IMR-90 (cell line): Measurements from ENCODE around the gene ATP8B3. TPM values are rescaled to one million over a fixed set of nuclear protein-coding genes. Genes with fewer than 3 reads are reported as not detected.

ENCODE experiments used
- ATAC-seq: fragments of 200-7000 bp; cut with Tn5 transposase; 2 replicates; pipeline ENCODE4 v1.9.1; 2020; ENCODE audit warnings: low read depth, mild to moderate bottlenecking, moderate library complexity
- BruUV-seq: library from RNA; stranded (reverse); fragments of 400-500 nt; replicated peaks from 2 replicates; lab custom pipeline; 2021; lab: Mats Ljungman, UMichigan
- CTCF ChIA-PET: fragments of 300-600 bp; formaldehyde crosslinking; extraction: SDS; loops from one replicate; lab custom pipeline; 2021; ENCODE audit warnings: antibody characterized with exemption; lab: Yijun Ruan, JAX
- POLR2A ChIA-PET: fragments of 300-600 bp; sonication (Branson Sonifier 250); formaldehyde crosslinking; loops from one replicate; lab custom pipeline; 2022; ENCODE audit warnings: antibody characterized with exemption; ENCODE audit not compliant: unreplicated experiment; lab: Charles Lee
- DNase-seq: peaks from one replicate; pipeline ENCODE4 v3.0.0; 2013
- H2AFZ ChIP-seq: replicated peaks from 2 replicates; pipeline ENCODE3; 2013; ENCODE audit warnings: low read length, mild to moderate bottlenecking; ENCODE audit not compliant: poor library complexity
- H2AK5ac ChIP-seq: 2 replicates; pipeline ENCODE4 v1.6.1; 2013; ENCODE audit warnings: low read depth, low read length, inconsistent platforms
- H2AK9ac ChIP-seq: replicated peaks from 2 replicates; pipeline ENCODE3; 2013; ENCODE audit warnings: mild to moderate bottlenecking, low read depth, low read length, moderate library complexity; ENCODE audit not compliant: poor library complexity
- H2BK120ac ChIP-seq: 2 replicates; pipeline ENCODE4 v1.6.1; 2013; ENCODE audit warnings: low read depth, low read length, inconsistent platforms
- H2BK15ac ChIP-seq: 3 replicates; pipeline ENCODE4 v1.6.1; 2013; ENCODE audit warnings: low read depth, low read length, inconsistent platforms
- H2BK20ac ChIP-seq: 2 replicates; pipeline ENCODE4 v1.6.1; 2013; ENCODE audit warnings: low read depth, mild to moderate bottlenecking, inconsistent platforms, low read length, moderate library complexity
- H2BK5ac ChIP-seq: 2 replicates; pipeline ENCODE4 v1.6.1; 2013; ENCODE audit warnings: mild to moderate bottlenecking, low read depth, low read length, inconsistent platforms; ENCODE audit not compliant: poor library complexity, severe bottlenecking
- H3K14ac ChIP-seq: replicated peaks from 2 replicates; pipeline ENCODE4 v1.6.1; 2013; ENCODE audit warnings: low read depth, low read length, inconsistent platforms
- H3K18ac ChIP-seq: 2 replicates; pipeline ENCODE4 v1.6.1; 2013; ENCODE audit warnings: low read depth, low read length, control low read depth
- H3K23ac ChIP-seq: 2 replicates; pipeline ENCODE4 v1.6.1; 2013; ENCODE audit warnings: low read depth, low read length, inconsistent platforms
- H3K27ac ChIP-seq: 2 replicates; pipeline ENCODE4 v1.5.1; 2013; ENCODE audit warnings: mild to moderate bottlenecking, control low read depth, low read length; ENCODE audit not compliant: insufficient read depth
- H3K27me3 ChIP-seq: 2 replicates; pipeline ENCODE4 v1.6.1; 2013; ENCODE audit warnings: low read length; ENCODE audit not compliant: control insufficient read depth, insufficient read depth
- H3K36me3 ChIP-seq: 2 replicates; pipeline ENCODE4 v1.6.1; 2013; ENCODE audit warnings: low read length, mixed read lengths; ENCODE audit not compliant: control insufficient read depth, insufficient read depth
- H3K4ac ChIP-seq: 2 replicates; pipeline ENCODE4 v1.6.1; 2013; ENCODE audit warnings: low read depth, low read length, inconsistent platforms
- H3K4me1 ChIP-seq: 2 replicates; pipeline ENCODE4 v1.6.1; 2013; ENCODE audit warnings: low read length, mixed read lengths; ENCODE audit not compliant: control insufficient read depth, insufficient read depth
- H3K4me2 ChIP-seq: 2 replicates; pipeline ENCODE4 v1.6.1; 2013; ENCODE audit warnings: low read depth, mild to moderate bottlenecking, control low read depth, low read length, moderate library complexity
- H3K4me3 ChIP-seq: 2 replicates; pipeline ENCODE4 v1.5.1; 2013; ENCODE audit warnings: low read depth, mild to moderate bottlenecking, control low read depth, low read length, moderate library complexity; ENCODE audit not compliant: insufficient read depth
- H3K56ac ChIP-seq: 2 replicates; pipeline ENCODE4 v1.6.1; 2013; ENCODE audit warnings: low read length, inconsistent platforms; ENCODE audit not compliant: insufficient read depth; ENCODE audit errors: extremely low read depth
- H3K79me1 ChIP-seq, 2 experiments: 2 replicates each; pipeline ENCODE4 v1.6.1; 2013; ENCODE audit warnings: low read length in 2 of 2, inconsistent platforms in 1 of 2, low read depth in 1 of 2
- H3K9ac ChIP-seq: 2 replicates; pipeline ENCODE4 v1.6.1; 2013; ENCODE audit warnings: low read depth, low read length, control low read depth
- H3K9me1 ChIP-seq: 2 replicates; pipeline ENCODE4 v1.6.1; 2013; ENCODE audit warnings: low read length, inconsistent platforms; ENCODE audit not compliant: insufficient read depth
- H3K9me3 ChIP-seq: 2 replicates; pipeline ENCODE4 v1.6.1; 2013; ENCODE audit warnings: low read length; ENCODE audit not compliant: control insufficient read depth, insufficient read depth
- H4K20me1 ChIP-seq: 2 replicates; pipeline ENCODE4 v1.6.1; 2013; ENCODE audit warnings: low read length, inconsistent platforms; ENCODE audit not compliant: insufficient read depth
- H4K5ac ChIP-seq: 2 replicates; pipeline ENCODE4 v1.6.1; 2013; ENCODE audit warnings: mild to moderate bottlenecking, low read depth, low read length, control low read depth
- H4K8ac ChIP-seq, 2 experiments: 2 replicates each; pipeline ENCODE4 v1.6.1; 2013; ENCODE audit warnings: low read depth in 2 of 2, low read length in 2 of 2, control low read depth in 1 of 2, inconsistent platforms in 1 of 2
- H4K91ac ChIP-seq: 2 replicates; pipeline ENCODE4 v1.6.1; 2013; ENCODE audit warnings: low read depth, low read length, inconsistent platforms; ENCODE audit not compliant: insufficient read depth
- BHLHE40 ChIP-seq: fragments of 150-350 bp; IDR thresholded peaks from 2 replicates; pipeline ENCODE4 v1.6.1; 2016; ENCODE audit warnings: mild to moderate bottlenecking, low read depth, low read length
- CEBPB ChIP-seq: IDR thresholded peaks from 2 replicates; pipeline ENCODE4 v1.6.1; 2012; ENCODE audit warnings: low read depth, low read length, improper control_type of control experiment
- CHD1 ChIP-seq: IDR thresholded peaks from 2 replicates; pipeline ENCODE4 v1.6.1; 2012; ENCODE audit warnings: low read depth, low read length, improper control_type of control experiment
- FOS ChIP-seq: fragments of 150-350 bp; IDR thresholded peaks from 2 replicates; pipeline ENCODE4 v1.6.1; 2016; ENCODE audit warnings: low read depth, low read length
- MAFK ChIP-seq: IDR thresholded peaks from 2 replicates; pipeline ENCODE4 v1.6.1; 2012; ENCODE audit warnings: low read depth, low read length, improper control_type of control experiment
- MAZ ChIP-seq: IDR thresholded peaks from 2 replicates; pipeline ENCODE4 v1.6.1; 2012; ENCODE audit warnings: low read depth, mild to moderate bottlenecking, low read length, improper control_type of control experiment, moderate library complexity, borderline replicate concordance
- MXI1 ChIP-seq: IDR thresholded peaks from 2 replicates; pipeline ENCODE4 v1.6.1; 2012; ENCODE audit warnings: low read depth, mild to moderate bottlenecking, low read length, moderate library complexity, borderline replicate concordance
- NFE2L2 ChIP-seq: fragments of 150-350 bp; IDR thresholded peaks from 2 replicates; pipeline ENCODE4 v1.6.1; 2016; ENCODE audit warnings: low read depth, mild to moderate bottlenecking, low read length
- POLR2A ChIP-seq: IDR thresholded peaks from 2 replicates; pipeline ENCODE4 v1.6.1; 2012; ENCODE audit warnings: mild to moderate bottlenecking, low read depth, low read length
- RAD21 ChIP-seq: IDR thresholded peaks from 2 replicates; pipeline ENCODE4 v1.6.1; 2012; ENCODE audit warnings: low read length, improper control_type of control experiment
- RCOR1 ChIP-seq: IDR thresholded peaks from 2 replicates; pipeline ENCODE4 v1.6.1; 2012; ENCODE audit warnings: mild to moderate bottlenecking, low read length, improper control_type of control experiment; ENCODE audit not compliant: insufficient replicate concordance
- RFX5 ChIP-seq: IDR thresholded peaks from 2 replicates; pipeline ENCODE4 v1.8.0; 2012; ENCODE audit warnings: low read depth, mild to moderate bottlenecking, low read length, moderate library complexity
- SMC3 ChIP-seq: fragments of 150-350 bp; IDR thresholded peaks from 2 replicates; pipeline ENCODE4 v1.6.1; 2016; ENCODE audit warnings: low read depth, mild to moderate bottlenecking, antibody characterized with exemption, low read length, moderate library complexity
- WGBS, 2 experiments: methylation state at CpG; one replicate each; pipeline versions ENCODE4 v1.1.5 to v1.1.7; 2013; ENCODE audit warnings: missing lambda C conversion rate in 2 of 2; ENCODE audit not compliant: insufficient read length in 1 of 2; ENCODE audit errors: extremely low coverage in 2 of 2; 5-methylcytosine and 5-hydroxymethylcytosine counted together
- dilution Hi-C: fragments of 300-500 bp; cut with HindIII; formaldehyde crosslinking; loops from one replicate; pipeline ENCODE4 v1.14.3; 2018; ENCODE audit warnings: low sequenced_read_pairs; ENCODE audit not compliant: unreplicated experiment
- in situ Hi-C: fragments of 300-500 bp; cut with MboI; formaldehyde crosslinking; loops from 3 replicates; pipeline ENCODE4 v1.14.3; 2019; ENCODE audit warnings: low sequenced_read_pairs, inconsistent platforms, mixed read lengths
- intact Hi-C: fragments of 100-400 bp; cut with micrococcal nuclease; formaldehyde crosslinking; loops from 2 replicates; pipeline ENCODE4 v1.10.0; 2022
- polyA plus RNA-seq, 3 experiments: library from polyadenylated mRNA; depleted of rRNA; stranded (reverse); fragments of >200 nt; gene quantifications; 2 replicates each; pipeline ENCODE4 v1.2.3, GENCODE V29; 2012; ENCODE audit warnings: low replicate concordance in 1 of 3
- total RNA-seq: library from RNA; depleted of rRNA; stranded (reverse); fragments of >200 nt; gene quantifications from 2 replicates; pipeline ENCODE4 v1.2.3, GENCODE V29; 2012
- TF ChIP-seq, protein P1 (sequence below): fragments of 150-350 bp; IDR thresholded peaks from 2 replicates; pipeline ENCODE4 v1.6.1; 2017; ENCODE audit warnings: mild to moderate bottlenecking, antibody characterized with exemption, low read length, low read depth
- TF ChIP-seq, protein P2 (sequence below): fragments of 150-350 bp; IDR thresholded peaks from 2 replicates; pipeline ENCODE4 v1.6.1; 2016; ENCODE audit warnings: low read depth, mild to moderate bottlenecking, low read length, moderate library complexity, borderline replicate concordance
- TF ChIP-seq, protein P3 (sequence below): conservative IDR thresholded peaks from 2 replicates; pipeline ENCODE4 v1.5.1; 2012; ENCODE audit warnings: mild to moderate bottlenecking, low read depth, low read length, improper control_type of control experiment

ATP8B3 gene
- total and polyA plus RNA-seq, 2 of the 4 experiments (the other 2 are of a cell fraction) = 1.6 to 8.1 TPM

DNA sequence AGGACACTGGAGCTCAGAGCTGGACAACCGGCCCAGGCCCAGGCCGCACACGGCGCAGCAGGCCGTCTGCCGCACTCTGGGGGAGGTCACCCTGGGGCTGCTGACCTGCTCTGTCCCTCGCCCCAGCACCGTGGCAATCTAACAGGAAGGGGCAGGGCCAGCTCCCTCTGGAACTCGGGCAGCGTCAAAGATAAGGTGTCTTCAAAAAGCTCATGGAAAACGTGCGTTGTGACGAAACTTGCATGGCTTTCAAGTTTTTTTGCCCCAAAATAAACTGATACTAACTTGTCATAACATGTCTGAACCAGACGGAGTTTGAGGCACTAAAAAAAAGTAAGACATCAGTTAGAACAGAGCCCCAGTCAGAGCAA is 12.2 kb upstream of the ATP8B3 start:
- WGBS, 2 experiments = 79% methylated on average over 9 of the region's 14 CpGs; no CpG with 5 or more reads in 1 of the 2 experiments
- H2BK5ac ChIP-seq = no peak overlapping the region
- dilution Hi-C loops (no loop called here), in situ Hi-C loops (no loop called here), intact Hi-C loops (no loop called here)
- peaks cover 42% of the 10 kb centered on the region for H3K36me3 ChIP-seq
- no peak overlapping the region for H3K23ac ChIP-seq
- no peaks in the 10 kb centered on the region for H3K9me3 ChIP-seq
- no peak overlapping the region for H2BK20ac ChIP-seq
- H3K9me1 ChIP-seq = no peaks in the 10 kb centered on the region
- H4K91ac ChIP-seq = no peak overlapping the region; the same call in 1 of the 2 replicates
- H3K56ac ChIP-seq = no peak overlapping the region
- no peak for DNase-seq
- no TSS peak for BruUV-seq
- no peak overlapping the region for H4K8ac ChIP-seq
- H3K14ac ChIP-seq = no peak overlapping the region
- TF ChIP-seq MAZ (no peak), RFX5 (no peak), CEBPB (no peak), BHLHE40 (no peak), POLR2A (no peak), NFE2L2 (no peak), MAFK (no peak), FOS (no peak), RAD21 (no peak), CHD1 (no peak), SMC3 (no peak), MXI1 (no peak), RCOR1 (no peak)
- TF ChIP-seq, protein P1, sequence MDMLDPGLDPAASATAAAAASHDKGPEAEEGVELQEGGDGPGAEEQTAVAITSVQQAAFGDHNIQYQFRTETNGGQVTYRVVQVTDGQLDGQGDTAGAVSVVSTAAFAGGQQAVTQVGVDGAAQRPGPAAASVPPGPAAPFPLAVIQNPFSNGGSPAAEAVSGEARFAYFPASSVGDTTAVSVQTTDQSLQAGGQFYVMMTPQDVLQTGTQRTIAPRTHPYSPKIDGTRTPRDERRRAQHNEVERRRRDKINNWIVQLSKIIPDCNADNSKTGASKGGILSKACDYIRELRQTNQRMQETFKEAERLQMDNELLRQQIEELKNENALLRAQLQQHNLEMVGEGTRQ = no peak
- TF ChIP-seq, protein P2, sequence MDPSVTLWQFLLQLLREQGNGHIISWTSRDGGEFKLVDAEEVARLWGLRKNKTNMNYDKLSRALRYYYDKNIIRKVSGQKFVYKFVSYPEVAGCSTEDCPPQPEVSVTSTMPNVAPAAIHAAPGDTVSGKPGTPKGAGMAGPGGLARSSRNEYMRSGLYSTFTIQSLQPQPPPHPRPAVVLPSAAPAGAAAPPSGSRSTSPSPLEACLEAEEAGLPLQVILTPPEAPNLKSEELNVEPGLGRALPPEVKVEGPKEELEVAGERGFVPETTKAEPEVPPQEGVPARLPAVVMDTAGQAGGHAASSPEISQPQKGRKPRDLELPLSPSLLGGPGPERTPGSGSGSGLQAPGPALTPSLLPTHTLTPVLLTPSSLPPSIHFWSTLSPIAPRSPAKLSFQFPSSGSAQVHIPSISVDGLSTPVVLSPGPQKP = no peak
- TF ChIP-seq, protein P3, sequence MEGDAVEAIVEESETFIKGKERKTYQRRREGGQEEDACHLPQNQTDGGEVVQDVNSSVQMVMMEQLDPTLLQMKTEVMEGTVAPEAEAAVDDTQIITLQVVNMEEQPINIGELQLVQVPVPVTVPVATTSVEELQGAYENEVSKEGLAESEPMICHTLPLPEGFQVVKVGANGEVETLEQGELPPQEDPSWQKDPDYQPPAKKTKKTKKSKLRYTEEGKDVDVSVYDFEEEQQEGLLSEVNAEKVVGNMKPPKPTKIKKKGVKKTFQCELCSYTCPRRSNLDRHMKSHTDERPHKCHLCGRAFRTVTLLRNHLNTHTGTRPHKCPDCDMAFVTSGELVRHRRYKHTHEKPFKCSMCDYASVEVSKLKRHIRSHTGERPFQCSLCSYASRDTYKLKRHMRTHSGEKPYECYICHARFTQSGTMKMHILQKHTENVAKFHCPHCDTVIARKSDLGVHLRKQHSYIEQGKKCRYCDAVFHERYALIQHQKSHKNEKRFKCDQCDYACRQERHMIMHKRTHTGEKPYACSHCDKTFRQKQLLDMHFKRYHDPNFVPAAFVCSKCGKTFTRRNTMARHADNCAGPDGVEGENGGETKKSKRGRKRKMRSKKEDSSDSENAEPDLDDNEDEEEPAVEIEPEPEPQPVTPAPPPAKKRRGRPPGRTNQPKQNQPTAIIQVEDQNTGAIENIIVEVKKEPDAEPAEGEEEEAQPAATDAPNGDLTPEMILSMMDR = no peak
- no peak overlapping the region for H2BK120ac ChIP-seq
- no peak overlapping the region for H4K5ac ChIP-seq
- CTCF ChIA-PET = interaction anchor here (1.1 kb wide), 1 partner anchor 13 kb away, joined by 4 read pairs; no protein-coding TSS in a partner anchor
- no peak overlapping the region for H3K4me2 ChIP-seq
- POLR2A ChIA-PET = no interaction called here
- no peak overlapping the region for H2BK15ac ChIP-seq
- H3K4me3 ChIP-seq = no peak overlapping the region
- H4K20me1 ChIP-seq = peaks cover 13% of the 10 kb centered on the region
- H3K27ac ChIP-seq = no peak overlapping the region
- no peak overlapping the region for H2AFZ ChIP-seq
- H3K4me1 ChIP-seq = peaks cover 4% of the 10 kb centered on the region; the same call in 1 of the 2 replicates
- no peak overlapping the region for H2AK5ac ChIP-seq
- H3K79me1 ChIP-seq = peaks cover 0 to 34% of the 10 kb centered on the region in 2 experiments; a peak in 3 of 4 replicates
- no peak overlapping the region for H3K4ac ChIP-seq
- no peak overlapping the region for H3K9ac ChIP-seq
- no peaks in the 10 kb centered on the region for H3K27me3 ChIP-seq
- ATAC-seq = no peak
- no peak overlapping the region for H2AK9ac ChIP-seq
- no peak overlapping the region for H3K18ac ChIP-seq
